Left ventricle myocardium inferior (tissue), 1 donor: Measurements from ENCODE around the gene EFNA5. TPM values are rescaled to one million over a fixed set of nuclear protein-coding genes. Genes with fewer than 3 reads are reported as not detected.
"Not testable (repeated sequence)": the region's sequence is repeated elsewhere in the genome, so short reads cannot be mapped to it uniquely, and the experiment has no call there.

Experiments
- DNase-seq: peaks from one replicate; pipeline ENCODE4 v3.0.0-alpha.2; 2020
- H3K27ac ChIP-seq: fragments of 200-600 bp; replicated peaks from 2 replicates; pipeline ENCODE4 v1.8.0; 2021
- H3K27me3 ChIP-seq: fragments of 200-600 bp; 2 replicates; pipeline ENCODE4 v1.8.0; 2021; ENCODE audit warnings: low read depth
- H3K36me3 ChIP-seq: fragments of 200-600 bp; 2 replicates; pipeline ENCODE4 v1.8.0; 2021
- H3K4me1 ChIP-seq: fragments of 200-600 bp; 2 replicates; pipeline ENCODE4 v1.8.0; 2021
- H3K4me3 ChIP-seq: fragments of 200-600 bp; 2 replicates; pipeline ENCODE4 v1.8.0; 2021; ENCODE audit warnings: mild to moderate bottlenecking, moderate library complexity
- H3K9me3 ChIP-seq: fragments of 200-600 bp; replicated peaks from 2 replicates; pipeline ENCODE4 v1.8.0; 2021
- CTCF ChIP-seq: fragments of 200-600 bp; IDR thresholded peaks from 2 replicates; pipeline ENCODE4 v1.8.0; 2021; ENCODE audit warnings: antibody characterized with exemption, mild to moderate bottlenecking, borderline replicate concordance
- intact Hi-C: fragments of 100-400 bp; cut with micrococcal nuclease; formaldehyde crosslinking; loops from one replicate; pipeline ENCODE4 v1.11.0; 2022
- total RNA-seq: library from RNA; stranded (reverse); fragmentation: NEBNext Ultra II Directional; extraction: Animal tissue kit (Norgen Biotek cat#: 25700); gene quantifications from one replicate; pipeline ENCODE4 v1.2.1, GENCODE V29; 2021
- donor health status: DM: no; HTN: yes; CAD: no; lungs with severe emphysema.

Gene EFNA5
- total RNA-seq, 1 donor from 2014 or later = 28.2 TPM

- intact Hi-C loops = no loop called here
Measured at GRCh38 chr5:107499237-107499636, 171.5 kb downstream of the EFNA5 start.

GRCh38 chr5:107496466-107496865 is 174.3 kb downstream of the EFNA5 start:
- Histone ChIP-seq H3K36me3 (no peaks in the 10 kb centered on the region), H3K9me3 (no peaks in the 10 kb centered on the region), H3K27ac (no peak overlapping the region), H3K4me3 (no peak overlapping the region), H3K4me1 (peaks cover 19% of the 10 kb centered on the region), H3K27me3 (no peaks in the 10 kb centered on the region)
- intact Hi-C loops = no loop called here
- no peak for TF ChIP-seq CTCF
- DNase-seq = no peak

More at GRCh38 chr5:107499237-107499636, 171.5 kb downstream of the EFNA5 start:
- Histone ChIP-seq H3K4me1 (peaks cover 19% of the 10 kb centered on the region), H3K36me3 (no peaks in the 10 kb centered on the region), H3K9me3 (no peaks in the 10 kb centered on the region), H3K27ac (no peak overlapping the region), H3K4me3 (no peak overlapping the region), H3K27me3 (no peaks in the 10 kb centered on the region)
- DNase-seq = no peak
- no peak for TF ChIP-seq CTCF

GRCh38 chr5:107494129-107494528 is 176.6 kb downstream of the EFNA5 start:
- intact Hi-C loops = not testable (repeated sequence)

GRCh38 chr5:107487056-107487542 is 183.6 kb downstream of the EFNA5 start:
- peak overlapping the region; percentile 16 for H3K27ac ChIP-seq

More at GRCh38 chr5:107494129-107494528, 176.6 kb downstream of the EFNA5 start:
- H3K4me1 ChIP-seq, H3K27me3 ChIP-seq, H3K36me3 ChIP-seq, DNase-seq, H3K9me3 ChIP-seq, H3K4me3 ChIP-seq, H3K27ac ChIP-seq: not testable (repeated sequence)

GRCh38 chr5:107486489-107486888 is 184.2 kb downstream of the EFNA5 start:
- H3K27ac ChIP-seq = peak overlapping the region; percentile 16
- TF ChIP-seq CTCF = no peak
- H3K9me3 ChIP-seq = no peaks in the 10 kb centered on the region
- peaks cover 57% of the 10 kb centered on the region for H3K4me1 ChIP-seq
- intact Hi-C loops = no loop called here
- no peaks in the 10 kb centered on the region for H3K36me3 ChIP-seq
- H3K4me3 ChIP-seq = no peak overlapping the region
- no peaks in the 10 kb centered on the region for H3K27me3 ChIP-seq
- DNase-seq = no peak

More at GRCh38 chr5:107487056-107487542, 183.6 kb downstream of the EFNA5 start:
- no peak for TF ChIP-seq CTCF
- Histone ChIP-seq H3K9me3 (no peaks in the 10 kb centered on the region), H3K4me1 (peaks cover 50% of the 10 kb centered on the region), H3K36me3 (no peaks in the 10 kb centered on the region), H3K4me3 (no peak overlapping the region), H3K27me3 (no peaks in the 10 kb centered on the region)
- no peak for DNase-seq
- intact Hi-C loops = no loop called here

- Histone ChIP-seq H3K4me3 (no peak overlapping the region), H3K36me3 (no peaks in the 10 kb centered on the region), H3K9me3 (no peaks in the 10 kb centered on the region), H3K4me1 (peaks cover 64% of the 10 kb centered on the region), H3K27ac (no peak overlapping the region), H3K27me3 (no peaks in the 10 kb centered on the region)
- intact Hi-C loops = no loop called here
- no peak for TF ChIP-seq CTCF
- DNase-seq = no peak
Measured at GRCh38 chr5:107485184-107485583, 185.6 kb downstream of the EFNA5 start.
